Natural killer cell (primary cell): ENCODE data around the gene ZNF48. TPM values are rescaled to one million over a fixed set of nuclear protein-coding genes. Genes with fewer than 3 reads are reported as not detected.

Experiments used
- ATAC-seq, 3 donors: fragments of 150-1000 bp in 2 of 3; fragments of 200-7000 bp in 1 of 3; cut with Tn5 transposase; 1 replicate in 1 of 3; 2 replicates in 2 of 3; pipeline ENCODE4 v1.10.0; 2021; ENCODE audit warnings: mild to moderate bottlenecking in 2 of 3, moderate library complexity in 2 of 3
- DNase-seq, 2 donors: peaks; one replicate each; pipeline versions ENCODE4 v3.0.0 to v3.0.0-alpha.2; 2013 to 2021; ENCODE audit warnings: mixed read lengths in 1 of 2
- H3K27ac ChIP-seq: one replicate; pipeline ENCODE4 v1.5.1; 2013; ENCODE audit warnings: mild to moderate bottlenecking, low read length
- H3K27me3 ChIP-seq: one replicate; pipeline ENCODE4 v1.6.1; 2013; ENCODE audit warnings: low read length; ENCODE audit not compliant: control insufficient read depth, insufficient read depth
- H3K36me3 ChIP-seq: one replicate; pipeline ENCODE4 v1.6.1; 2013; ENCODE audit warnings: low read length; ENCODE audit not compliant: control insufficient read depth, insufficient read depth
- H3K4me1 ChIP-seq: one replicate; pipeline ENCODE4 v1.6.1; 2013; ENCODE audit warnings: low read length; ENCODE audit not compliant: control insufficient read depth, insufficient read depth
- H3K4me3 ChIP-seq: one replicate; pipeline ENCODE4 v1.5.1; 2013; ENCODE audit warnings: low read length
- H3K9me3 ChIP-seq: one replicate; pipeline ENCODE4 v1.6.1; 2013; ENCODE audit warnings: low read length; ENCODE audit not compliant: control insufficient read depth, insufficient read depth
- H3K27ac Mint-ChIP-seq, 2 donors: one replicate each; pipeline ENCODE4 v1.8.0; 2022; ENCODE audit warnings: mild to moderate bottlenecking in 2 of 2, mixed read lengths in 2 of 2, moderate library complexity in 1 of 2
- H3K27me3 Mint-ChIP-seq, 2 donors: one replicate each; pipeline ENCODE4 v1.8.0; 2022; ENCODE audit warnings: low read depth in 2 of 2, mixed read lengths in 2 of 2
- H3K36me3 Mint-ChIP-seq: one replicate; pipeline ENCODE4 v1.8.0; 2022; ENCODE audit warnings: mixed read lengths
- H3K4me1 Mint-ChIP-seq, 2 donors: one replicate each; pipeline ENCODE4 v1.8.0; 2022; ENCODE audit warnings: mixed read lengths in 2 of 2
- H3K4me3 Mint-ChIP-seq: one replicate; pipeline ENCODE4 v1.8.0; 2022; ENCODE audit warnings: mild to moderate bottlenecking, moderate library complexity, mixed read lengths
- H3K9me3 Mint-ChIP-seq, 2 donors: one replicate each; pipeline ENCODE4 v1.8.0; 2022; ENCODE audit warnings: mixed read lengths in 2 of 2
- CTCF ChIP-seq: fragments of 200-600 bp; IDR thresholded peaks from one replicate; pipeline ENCODE4 v1.8.0; 2022; ENCODE audit warnings: antibody characterized with exemption
- WGBS: methylation state at CpG from one replicate; pipeline ENCODE4 v1.1.7; 2013; ENCODE audit warnings: missing lambda C conversion rate; ENCODE audit not compliant: insufficient coverage; 5-methylcytosine and 5-hydroxymethylcytosine counted together
- intact Hi-C: fragments of 100-400 bp; cut with micrococcal nuclease; formaldehyde crosslinking; loops from one replicate; pipeline ENCODE4 v1.14.2; 2022
- total RNA-seq, 4 donors: library from RNA; stranded (reverse); fragments of 120-200 nt in 1 of 4; gene quantifications; one replicate each; pipeline versions ENCODE4 v1.2.3 to v1.2.4, GENCODE V29; 2013 to 2022

Gene ZNF48
- total RNA-seq, 3 donors from 2014 or later (not counting 1 experiment from before 2014, with no cell fraction given): 5.5 to 7.4 (median 7.1) TPM

- peaks cover 67% of the 10 kb centered on the region for H3K4me1 ChIP-seq
- no peak for TF ChIP-seq CTCF
- ATAC-seq (peak; percentile 17 to 30 (median 21)), DNase-seq (peak in 1 of 2 donors; percentile 36)
- H3K36me3 Mint-ChIP-seq: no peaks in the 10 kb centered on the region
- no peak overlapping the region for H3K4me3 ChIP-seq
- no peaks in the 10 kb centered on the region for H3K27me3 ChIP-seq
- no peaks in the 10 kb centered on the region for H3K9me3 Mint-ChIP-seq
- H3K27me3 Mint-ChIP-seq: peaks cover 0 to 4% of the 10 kb centered on the region in 2 donors
- peaks cover 33 to 64% of the 10 kb centered on the region in 2 donors for H3K4me1 Mint-ChIP-seq
- no peaks in the 10 kb centered on the region for H3K9me3 ChIP-seq
- peak overlapping the region; percentile 78 for H3K4me3 Mint-ChIP-seq
- H3K27ac Mint-ChIP-seq: peak overlapping the region in 1 of 2 donors; percentile 58
- no peaks in the 10 kb centered on the region for H3K36me3 ChIP-seq
- 73% methylated on average over 42 of the region's 42 CpGs for WGBS
- intact Hi-C loops: loop anchor here (2.0 kb wide), 1 partner anchor 47 kb away; no protein-coding TSS in a partner anchor
- H3K27ac ChIP-seq: no peak overlapping the region
Observed at GRCh38 chr16:30397776-30398660, 2.8 kb downstream of the ZNF48 start.

GRCh38 chr16:30398661-30399434 lies 3.6 kb downstream of the ZNF48 start:
- ATAC-seq (no peak), DNase-seq (no peak)
- intact Hi-C loops: no loop called here
- H3K36me3 Mint-ChIP-seq: no peaks in the 10 kb centered on the region
- H3K4me1 Mint-ChIP-seq: peaks cover 33 to 64% of the 10 kb centered on the region in 2 donors
- H3K27me3 Mint-ChIP-seq: peaks cover 0 to 7% of the 10 kb centered on the region in 2 donors
- WGBS: 74% methylated on average over 23 of the region's 23 CpGs
- Histone ChIP-seq H3K27ac (no peak overlapping the region), H3K9me3 (no peaks in the 10 kb centered on the region), H3K4me1 (peaks cover 67% of the 10 kb centered on the region), H3K36me3 (no peaks in the 10 kb centered on the region), H3K4me3 (no peak overlapping the region), H3K27me3 (peaks cover under 1% of the 10 kb centered on the region)
- peak overlapping the region in 1 of 2 donors; percentile 58 for H3K27ac Mint-ChIP-seq
- no peak for TF ChIP-seq CTCF
- H3K9me3 Mint-ChIP-seq: no peaks in the 10 kb centered on the region
- peak overlapping the region; percentile 78 for H3K4me3 Mint-ChIP-seq

- Mint-ChIP-seq H3K4me1 (peaks cover 29 to 60% of the 10 kb centered on the region in 2 donors), H3K36me3 (no peaks in the 10 kb centered on the region), H3K9me3 (no peaks in the 10 kb centered on the region), H3K27me3 (peaks cover 0 to 7% of the 10 kb centered on the region in 2 donors), H3K4me3 (peak overlapping the region; percentile 89), H3K27ac (peak overlapping the region; percentile 67 to 88)
- Histone ChIP-seq H3K27ac (no peak overlapping the region), H3K27me3 (peaks cover 3% of the 10 kb centered on the region), H3K4me3 (peak overlapping the region; percentile 44), H3K9me3 (no peaks in the 10 kb centered on the region), H3K4me1 (peaks cover 63% of the 10 kb centered on the region), H3K36me3 (no peaks in the 10 kb centered on the region)
- TF ChIP-seq CTCF: no peak
- DNase-seq (no peak), ATAC-seq (no peak)
- intact Hi-C loops: loop anchor here (10.0 kb wide), 1 partner anchor 335 kb away; the partner anchor contains the start of gene ALDOA
- 22% methylated on average over 12 of the region's 12 CpGs for WGBS
Observed at GRCh38 chr16:30399435-30400186, 4.4 kb downstream of the ZNF48 start.
